Mesothelial cell of epicardium (in vitro differentiated cells): ENCODE results near the gene SPRY1. TPM values are rescaled to one million over a fixed set of nuclear protein-coding genes. Genes with fewer than 3 reads are reported as not detected.

Experiments used
- DNase-seq, 2 experiments: peaks; one replicate each; pipeline ENCODE4 v3.0.0; 2021; ENCODE audit warnings: low spot score in 2 of 2; ENCODE audit not compliant: unreplicated experiment in 2 of 2
- H3K27ac Mint-ChIP-seq: 2 replicates; pipeline ENCODE4 v1.8.0; 2021; ENCODE audit warnings: mixed read lengths
- H3K27me3 Mint-ChIP-seq: 2 replicates; pipeline ENCODE4 v1.8.0; 2021; ENCODE audit warnings: low read depth, mixed read lengths
- H3K36me3 Mint-ChIP-seq: 2 replicates; pipeline ENCODE4 v1.8.0; 2021; ENCODE audit warnings: mixed read lengths
- H3K4me1 Mint-ChIP-seq: 2 replicates; pipeline ENCODE4 v1.8.0; 2021; ENCODE audit warnings: mixed read lengths
- H3K4me3 Mint-ChIP-seq: 2 replicates; pipeline ENCODE4 v1.8.0; 2021; ENCODE audit warnings: mild to moderate bottlenecking, moderate library complexity, mixed read lengths
- H3K9me3 Mint-ChIP-seq: 2 replicates; pipeline ENCODE4 v1.8.0; 2021; ENCODE audit warnings: mixed read lengths
- total RNA-seq: library from RNA; stranded (reverse); gene quantifications from 3 replicates; pipeline ENCODE4 v1.2.1, GENCODE V29; 2021
- TF ChIP-seq, protein P1 (sequence below): fragments of 200-600 bp; sonication (generic); IDR thresholded peaks from one replicate; pipeline ENCODE4 v1.5.0; 2021; ENCODE audit warnings: antibody characterized with exemption; ENCODE audit not compliant: unreplicated experiment

The SPRY1 gene
- total RNA-seq, 1 donor from 2014 or later: 42.0 TPM

DNA sequence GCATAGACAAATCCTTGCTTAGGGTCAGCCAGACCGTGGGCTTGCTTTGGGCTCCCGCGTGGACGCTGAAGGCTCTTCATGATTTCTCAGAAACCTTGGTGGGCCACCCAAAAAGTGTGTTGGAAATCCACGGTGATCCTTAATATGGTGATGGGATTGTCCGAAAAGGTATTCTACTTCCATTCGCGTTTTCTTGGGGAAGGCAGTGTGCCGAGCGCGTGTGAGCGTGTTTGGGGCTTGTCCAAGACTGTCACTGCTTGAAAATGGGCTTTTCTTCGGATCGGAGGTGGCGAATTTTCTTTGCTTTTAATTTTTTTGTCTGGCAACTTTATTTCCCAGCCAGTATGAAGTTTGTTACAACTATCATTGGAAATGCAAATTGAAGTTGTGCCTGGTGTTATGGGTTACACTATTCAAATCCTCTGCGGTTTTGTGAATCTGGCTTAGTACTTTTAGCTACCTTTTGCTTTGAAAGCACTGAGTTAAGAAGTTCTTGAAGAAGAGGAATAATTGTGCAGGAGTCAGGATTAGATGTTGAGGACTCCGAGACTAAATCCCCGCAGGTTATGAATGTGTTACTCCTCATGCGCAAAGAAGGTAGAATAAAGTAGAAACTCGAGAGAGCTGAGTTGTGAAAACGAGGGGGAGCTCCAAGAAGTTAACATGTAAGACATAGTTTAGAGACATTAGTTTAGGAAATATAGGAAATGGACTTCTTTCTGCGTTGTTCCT lies 3.2 kb downstream of the SPRY1 start:
- Mint-ChIP-seq H3K27me3 (no peaks in the 10 kb centered on the region), H3K27ac (peak overlapping the region; percentile 94), H3K4me3 (peak overlapping the region; percentile 95), H3K9me3 (no peaks in the 10 kb centered on the region), H3K36me3 (peaks cover 17% of the 10 kb centered on the region), H3K4me1 (peaks cover 44% of the 10 kb centered on the region)
- TF ChIP-seq, protein P1, sequence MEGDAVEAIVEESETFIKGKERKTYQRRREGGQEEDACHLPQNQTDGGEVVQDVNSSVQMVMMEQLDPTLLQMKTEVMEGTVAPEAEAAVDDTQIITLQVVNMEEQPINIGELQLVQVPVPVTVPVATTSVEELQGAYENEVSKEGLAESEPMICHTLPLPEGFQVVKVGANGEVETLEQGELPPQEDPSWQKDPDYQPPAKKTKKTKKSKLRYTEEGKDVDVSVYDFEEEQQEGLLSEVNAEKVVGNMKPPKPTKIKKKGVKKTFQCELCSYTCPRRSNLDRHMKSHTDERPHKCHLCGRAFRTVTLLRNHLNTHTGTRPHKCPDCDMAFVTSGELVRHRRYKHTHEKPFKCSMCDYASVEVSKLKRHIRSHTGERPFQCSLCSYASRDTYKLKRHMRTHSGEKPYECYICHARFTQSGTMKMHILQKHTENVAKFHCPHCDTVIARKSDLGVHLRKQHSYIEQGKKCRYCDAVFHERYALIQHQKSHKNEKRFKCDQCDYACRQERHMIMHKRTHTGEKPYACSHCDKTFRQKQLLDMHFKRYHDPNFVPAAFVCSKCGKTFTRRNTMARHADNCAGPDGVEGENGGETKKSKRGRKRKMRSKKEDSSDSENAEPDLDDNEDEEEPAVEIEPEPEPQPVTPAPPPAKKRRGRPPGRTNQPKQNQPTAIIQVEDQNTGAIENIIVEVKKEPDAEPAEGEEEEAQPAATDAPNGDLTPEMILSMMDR: no peak
- DNase-seq: no peak

DNA sequence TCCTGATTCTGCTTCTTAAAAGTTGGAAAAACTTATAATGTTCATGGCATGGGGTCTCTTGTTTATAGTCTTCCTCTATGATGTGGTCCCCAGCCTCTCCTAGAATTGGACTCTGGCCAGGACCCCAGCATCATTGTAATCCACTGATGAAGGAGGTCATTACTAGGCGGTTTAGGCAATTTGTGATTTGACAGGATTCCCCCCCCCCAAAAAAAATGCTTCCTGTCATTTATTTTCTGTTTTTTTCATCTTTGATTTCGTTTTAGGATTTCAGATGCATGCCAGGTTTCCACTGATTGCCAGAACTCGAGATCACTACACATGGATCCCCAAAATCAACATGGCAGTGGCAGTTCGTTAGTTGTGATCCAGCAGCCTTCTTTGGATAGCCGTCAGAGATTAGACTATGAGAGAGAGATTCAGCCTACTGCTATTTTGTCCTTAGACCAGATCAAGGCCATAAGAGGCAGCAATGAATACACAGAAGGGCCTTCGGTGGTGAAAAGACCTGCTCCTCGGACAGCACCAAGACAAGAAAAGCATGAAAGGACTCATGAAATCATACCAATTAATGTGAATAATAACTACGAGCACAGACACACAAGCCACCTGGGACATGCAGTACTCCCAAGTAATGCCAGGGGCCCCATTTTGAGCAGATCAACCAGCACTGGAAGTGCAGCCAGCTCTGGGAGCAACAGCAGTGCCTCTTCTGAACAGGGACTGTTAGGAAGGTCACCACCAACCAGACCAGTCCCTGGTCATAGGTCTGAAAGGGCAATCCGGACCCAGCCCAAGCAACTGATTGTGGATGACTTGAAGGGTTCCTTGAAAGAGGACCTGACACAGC lies 4.9 kb downstream of the SPRY1 start:
- TF ChIP-seq, protein P1: no peak
- Mint-ChIP-seq H3K9me3 (no peaks in the 10 kb centered on the region), H3K36me3 (peaks cover 17% of the 10 kb centered on the region), H3K27me3 (no peaks in the 10 kb centered on the region), H3K27ac (peak overlapping the region; percentile 50), H3K4me3 (peak overlapping the region; percentile 43), H3K4me1 (peaks cover 50% of the 10 kb centered on the region)
- no peak for DNase-seq

DNA sequence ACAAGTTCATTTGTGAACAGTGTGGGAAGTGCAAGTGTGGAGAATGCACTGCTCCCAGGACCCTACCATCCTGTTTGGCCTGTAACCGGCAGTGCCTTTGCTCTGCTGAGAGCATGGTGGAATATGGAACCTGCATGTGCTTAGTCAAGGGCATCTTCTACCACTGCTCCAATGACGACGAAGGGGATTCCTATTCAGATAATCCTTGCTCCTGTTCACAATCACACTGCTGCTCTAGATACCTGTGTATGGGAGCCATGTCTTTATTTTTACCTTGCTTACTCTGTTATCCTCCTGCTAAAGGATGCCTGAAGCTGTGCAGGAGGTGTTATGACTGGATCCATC lies 5.5 kb downstream of the SPRY1 start:
- Mint-ChIP-seq H3K9me3 (no peaks in the 10 kb centered on the region), H3K36me3 (peaks cover 17% of the 10 kb centered on the region), H3K27me3 (no peaks in the 10 kb centered on the region), H3K27ac (no peak overlapping the region), H3K4me1 (peaks cover 53% of the 10 kb centered on the region), H3K4me3 (no peak overlapping the region)
- no peak for DNase-seq
- TF ChIP-seq, protein P1: no peak

DNA sequence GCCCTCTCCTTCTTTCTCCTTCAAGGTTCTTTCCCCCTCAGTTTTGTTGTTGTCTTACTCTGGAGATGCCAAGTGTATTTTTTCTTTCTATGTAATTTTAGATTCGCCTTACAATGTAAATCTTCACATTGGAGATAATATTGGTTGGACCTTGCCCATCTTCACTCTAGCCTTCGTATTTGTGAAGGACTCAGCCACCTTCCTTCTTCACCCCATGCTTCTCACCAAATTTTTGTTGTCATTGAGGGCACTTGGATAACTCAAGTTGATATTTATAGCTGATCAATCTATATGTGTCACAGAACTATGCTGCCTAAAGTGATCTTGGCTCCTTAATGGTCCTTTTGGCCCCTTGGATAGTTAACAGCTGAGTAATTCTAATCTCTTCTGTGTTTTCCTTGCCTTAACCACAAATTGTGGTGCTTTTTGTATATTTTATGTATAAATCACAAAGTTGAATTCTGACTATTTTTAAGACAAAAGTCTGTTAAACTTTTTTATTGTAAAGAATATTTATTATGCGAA lies 6.5 kb downstream of the SPRY1 start:
- Mint-ChIP-seq H3K36me3 (peaks cover 17% of the 10 kb centered on the region), H3K4me3 (peak overlapping the region; percentile 1), H3K27ac (no peak overlapping the region), H3K27me3 (no peaks in the 10 kb centered on the region), H3K9me3 (no peaks in the 10 kb centered on the region), H3K4me1 (peaks cover 56% of the 10 kb centered on the region)
- no peak for DNase-seq
- TF ChIP-seq, protein P1: no peak

GRCh38 chr4:123404533-123404932 lies 7.9 kb downstream of the SPRY1 start:
- Mint-ChIP-seq H3K4me3 (no peak overlapping the region), H3K4me1 (peaks cover 57% of the 10 kb centered on the region), H3K9me3 (no peaks in the 10 kb centered on the region), H3K27me3 (no peaks in the 10 kb centered on the region), H3K36me3 (peaks cover 17% of the 10 kb centered on the region), H3K27ac (no peak overlapping the region)
- no peak for DNase-seq
- TF ChIP-seq, protein P1: no peak
